G401.6 (cell line): ENCODE results near the gene LRP2.
"Not testable (repeated sequence)": the region's sequence is repeated elsewhere in the genome, so short reads cannot be mapped to it uniquely, and the experiment has no call there.

Source experiments
- FAIRE-seq: peaks from 2 replicates; lab custom pipeline; 2012; peaks lifted over from hg19 to GRCh38; lab: Jason Lieb, UNC

LRP2 gene

DNA sequence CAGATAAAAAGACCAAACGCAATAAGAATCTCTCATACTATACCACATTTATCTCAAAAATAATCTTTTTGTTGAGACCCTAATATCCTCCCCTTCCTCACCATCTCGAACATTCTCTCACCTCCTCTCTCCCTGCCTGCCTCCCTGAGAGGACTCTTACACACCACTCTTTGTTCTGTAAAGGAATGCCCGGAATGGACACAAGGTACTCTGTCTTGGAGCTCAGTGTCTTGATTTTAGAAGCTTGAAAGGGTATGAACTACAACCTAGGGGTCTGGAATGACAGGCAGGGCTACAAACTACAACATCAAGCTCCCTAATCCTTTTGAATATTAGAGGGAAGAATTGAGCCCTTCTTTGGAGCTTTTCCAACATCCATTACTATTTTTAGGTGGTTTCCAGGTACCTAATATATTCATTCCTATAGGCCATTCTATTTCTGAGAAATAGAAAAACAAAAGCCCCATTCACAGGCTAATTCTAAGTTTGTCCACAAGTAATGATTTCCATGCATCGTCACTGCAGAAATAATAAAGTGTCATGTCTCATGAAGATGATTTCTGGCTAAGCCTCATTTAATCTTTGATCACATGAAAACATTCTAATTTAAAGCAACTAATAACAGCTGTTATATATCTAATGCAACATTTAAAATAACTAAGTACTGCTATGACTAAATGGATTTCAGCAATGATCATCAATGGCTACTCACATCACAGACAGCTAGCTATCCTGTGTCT, 60.6 kb downstream of the LRP2 start:
- FAIRE-seq, result no peak

DNA sequence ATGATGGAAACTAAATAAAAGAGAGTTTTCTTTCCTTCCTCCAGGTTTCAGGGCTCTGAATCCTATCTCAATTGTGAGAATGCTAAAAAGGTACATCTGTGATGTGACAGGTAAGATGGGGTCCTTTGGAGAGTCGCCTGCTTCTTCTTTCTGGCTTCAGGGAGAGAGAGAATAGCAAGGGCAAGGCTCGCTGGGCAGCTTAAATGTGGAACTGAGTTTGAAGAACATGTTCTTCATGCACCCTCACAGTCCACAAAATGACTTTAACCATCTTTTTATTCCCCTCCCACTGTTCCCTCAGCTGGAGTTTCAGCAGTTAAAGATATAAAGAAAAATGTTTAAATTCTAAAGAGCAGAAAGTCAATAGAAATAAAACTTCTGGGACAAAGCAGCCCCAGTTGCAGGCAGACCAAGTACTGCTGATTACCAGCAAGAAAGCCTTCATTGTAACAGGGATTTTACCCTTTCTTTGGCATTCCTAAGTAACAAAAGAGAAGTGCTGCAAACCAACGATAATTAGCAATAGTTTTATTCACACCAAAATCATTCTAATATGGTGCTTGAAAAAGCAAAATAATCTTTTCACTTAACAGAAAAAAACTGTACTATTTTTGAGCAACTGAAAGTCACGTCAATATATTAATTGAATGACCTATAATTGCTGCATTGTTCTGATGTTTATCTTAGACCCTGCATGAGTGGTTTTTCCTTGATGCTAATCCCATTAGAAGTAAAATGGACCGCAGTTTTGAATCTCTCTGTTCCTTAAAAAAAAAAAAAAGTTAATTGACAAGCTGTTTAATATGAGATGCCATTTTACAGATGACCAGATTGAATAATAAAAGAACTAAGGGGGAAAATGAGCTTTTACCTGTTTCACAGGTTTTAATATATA, 61.5 kb downstream of the LRP2 start:
- FAIRE-seq, result no peak

DNA sequence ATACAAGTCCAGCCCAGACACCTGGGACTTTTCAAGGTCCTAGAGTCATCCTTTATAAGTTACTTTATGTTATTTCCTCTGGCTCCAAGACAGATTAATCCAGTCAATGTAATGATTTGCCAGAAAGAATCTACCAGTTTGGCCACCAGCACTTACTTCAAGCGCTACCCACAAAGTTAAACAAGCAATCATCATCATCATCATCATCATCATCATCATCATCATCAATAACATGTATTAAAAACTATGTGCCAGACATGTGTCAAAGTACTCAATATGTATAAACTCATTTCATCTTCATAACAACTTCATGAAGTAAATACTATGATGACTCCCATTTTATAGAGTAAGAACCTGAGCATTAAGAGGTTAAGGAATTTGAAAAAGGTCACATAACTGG, 64.3 kb downstream of the LRP2 start:
- FAIRE-seq, result no peak

DNA sequence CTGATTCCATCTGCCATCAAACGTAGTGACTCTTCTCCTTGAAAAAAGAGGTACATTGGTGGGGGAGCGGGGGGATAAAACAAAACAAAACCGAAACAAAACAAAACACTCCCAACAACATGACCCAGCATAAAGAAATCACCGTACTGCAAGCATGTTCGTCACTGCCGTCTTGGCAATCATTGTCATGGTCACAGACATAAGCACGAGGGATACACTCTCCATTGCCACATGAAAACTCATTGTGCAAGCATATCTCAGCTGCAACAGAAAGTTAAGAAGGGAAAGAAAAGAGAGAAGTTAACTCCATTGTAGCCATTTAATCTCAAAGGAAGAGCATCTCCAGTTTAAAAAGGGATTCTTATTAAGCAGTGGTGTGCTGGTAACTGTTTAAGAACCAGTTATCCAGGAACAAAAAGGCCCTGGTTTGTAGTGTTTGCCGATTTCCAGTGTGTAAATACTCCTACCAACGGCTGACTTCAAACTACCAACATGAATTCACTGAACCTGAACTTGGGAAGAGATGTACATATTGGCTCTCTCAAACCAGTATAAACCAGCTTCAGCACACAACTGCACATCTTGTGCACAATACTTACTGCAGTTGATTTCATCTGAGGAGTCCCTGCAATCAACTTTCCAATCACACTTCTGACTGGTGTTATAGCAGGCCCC, 68.2 kb downstream of the LRP2 start:
- no peak for FAIRE-seq

DNA sequence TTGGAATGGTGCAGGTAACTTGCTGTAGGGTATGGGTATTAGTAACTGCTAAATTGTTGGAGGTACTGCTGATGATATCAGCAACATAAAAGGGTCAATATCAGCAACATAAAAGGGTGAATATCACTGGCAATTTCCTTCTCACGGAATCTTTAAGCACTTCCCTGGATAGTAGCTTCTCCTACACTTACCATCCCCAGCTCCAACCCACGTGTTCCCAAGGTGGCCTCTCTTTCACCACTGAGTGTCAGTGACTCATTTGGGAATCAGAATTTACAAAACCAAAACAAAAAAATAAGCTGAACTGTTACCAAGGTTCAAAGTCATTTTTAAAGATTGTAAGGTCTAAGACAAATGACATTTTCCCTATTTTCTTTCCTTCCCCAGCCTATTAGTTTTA, 70.8 kb downstream of the LRP2 start:
- FAIRE-seq, result no peak

DNA sequence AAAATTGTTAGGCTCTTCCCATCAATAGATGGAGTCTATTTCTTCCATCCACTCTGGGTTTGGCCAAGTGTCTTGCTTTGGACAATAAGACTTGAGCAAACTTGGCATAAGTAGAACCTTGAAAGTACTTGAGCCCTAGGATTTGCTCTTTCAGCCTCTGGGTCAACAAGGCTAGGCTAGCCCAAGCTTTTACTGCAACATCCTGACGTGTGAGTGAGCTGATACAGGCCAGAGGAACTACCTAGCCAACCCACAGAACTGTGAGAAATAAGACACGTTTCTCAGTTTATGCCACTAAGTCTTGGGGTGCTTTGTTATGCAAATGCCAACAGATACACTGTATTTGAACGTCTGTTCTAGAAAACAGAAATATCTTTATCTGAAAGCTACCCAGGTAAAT, 71.9 kb downstream of the LRP2 start:
- no peak for FAIRE-seq

DNA sequence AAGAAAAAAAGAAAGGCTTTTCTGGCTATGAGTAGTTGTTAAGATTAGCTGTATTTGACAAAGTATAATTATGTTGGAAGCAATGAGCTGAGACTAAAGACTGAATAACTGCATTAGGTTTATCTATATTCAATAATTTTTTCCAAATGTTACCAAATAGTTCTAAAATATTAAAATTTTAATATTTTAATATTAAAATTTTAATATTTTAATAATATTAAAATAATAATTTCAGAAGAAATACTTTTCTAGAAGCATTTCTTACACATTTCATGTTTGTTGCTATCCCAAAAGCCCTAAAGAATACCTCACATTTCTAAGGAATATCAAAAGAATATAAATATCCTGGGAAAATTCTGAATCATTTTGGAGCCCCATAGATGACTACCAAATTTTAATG, 74.7 kb downstream of the LRP2 start:
- no peak for FAIRE-seq

DNA sequence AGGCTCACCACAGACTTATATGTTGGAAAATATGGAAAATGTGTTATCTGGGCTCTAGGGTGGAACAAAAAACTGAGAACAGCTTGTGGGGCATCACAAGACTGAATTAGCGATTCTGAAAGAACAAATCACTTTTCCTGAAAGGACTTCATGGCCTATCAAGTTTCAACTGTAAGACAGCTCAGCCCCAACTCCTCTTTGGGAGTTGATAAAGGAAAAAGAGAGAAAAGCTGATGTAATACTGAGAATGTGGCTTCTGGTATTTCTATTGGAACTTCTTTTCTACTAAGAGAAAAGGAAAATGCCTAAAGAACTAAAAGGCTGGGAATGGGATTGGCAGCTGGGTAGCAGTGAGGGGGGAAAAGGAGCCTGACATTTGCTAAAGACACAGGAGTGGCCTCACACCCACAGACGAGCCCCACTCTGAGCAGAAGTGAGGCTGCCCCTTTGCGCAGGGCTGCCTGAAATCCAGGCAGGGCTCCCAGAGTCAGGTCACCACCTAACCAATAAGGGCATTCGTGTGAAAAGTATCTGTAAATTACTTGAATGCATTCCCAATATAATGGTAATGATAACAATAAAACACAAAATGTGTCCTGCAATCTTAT, 75.6 kb downstream of the LRP2 start:
- no peak for FAIRE-seq

DNA sequence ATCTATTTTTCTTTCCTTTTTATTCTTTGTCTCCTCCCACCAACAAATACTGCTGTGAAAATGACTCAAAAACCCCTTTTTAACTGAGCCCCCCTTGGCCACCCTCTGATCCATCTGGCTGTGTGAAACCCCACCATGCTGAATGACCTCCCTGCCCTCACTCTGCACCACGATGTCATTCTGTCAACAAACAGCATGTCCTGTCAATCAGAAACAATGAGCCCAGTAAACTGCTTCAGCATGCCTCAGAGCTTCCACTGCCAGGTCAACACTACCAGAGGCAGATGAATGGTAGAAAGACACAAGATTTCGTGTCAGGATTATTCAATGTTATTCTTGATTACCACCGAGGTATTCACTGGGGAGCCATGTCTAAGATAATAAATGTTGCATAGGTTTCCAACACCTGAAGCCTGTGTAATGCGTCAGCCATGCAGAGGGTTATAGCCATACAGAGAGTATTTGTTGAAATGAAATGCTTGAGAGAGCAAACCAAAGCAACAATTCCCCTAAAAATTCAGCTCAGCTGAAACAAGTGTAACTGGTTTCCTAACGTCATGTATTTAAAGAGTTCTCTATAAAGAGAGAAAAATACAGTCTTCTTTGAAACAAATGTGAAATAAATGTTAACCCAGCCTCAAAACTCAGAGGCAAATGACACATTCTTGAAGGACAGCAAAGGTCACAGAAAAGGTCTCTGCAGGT, 76.7 kb downstream of the LRP2 start:
- no peak for FAIRE-seq

DNA sequence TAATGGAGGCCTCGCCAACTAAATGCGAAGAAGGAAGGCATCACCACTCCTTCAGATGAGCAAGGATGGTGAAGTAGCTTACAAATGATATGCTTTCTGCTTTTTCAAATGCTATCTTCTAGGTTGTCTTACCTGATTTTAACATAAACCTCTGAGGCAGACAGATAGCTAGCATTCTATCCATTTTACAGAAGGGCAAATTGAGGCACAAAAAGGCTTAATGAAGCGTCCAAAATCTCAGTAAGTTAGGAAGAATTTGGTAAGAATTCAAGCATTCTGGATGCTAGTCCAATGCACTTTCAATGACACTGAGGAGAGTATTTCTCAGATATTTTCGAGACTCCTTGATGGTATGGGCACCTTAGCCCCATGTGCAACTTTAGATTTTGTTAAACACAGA, 81.8 kb downstream of the LRP2 start:
- no peak for FAIRE-seq

DNA sequence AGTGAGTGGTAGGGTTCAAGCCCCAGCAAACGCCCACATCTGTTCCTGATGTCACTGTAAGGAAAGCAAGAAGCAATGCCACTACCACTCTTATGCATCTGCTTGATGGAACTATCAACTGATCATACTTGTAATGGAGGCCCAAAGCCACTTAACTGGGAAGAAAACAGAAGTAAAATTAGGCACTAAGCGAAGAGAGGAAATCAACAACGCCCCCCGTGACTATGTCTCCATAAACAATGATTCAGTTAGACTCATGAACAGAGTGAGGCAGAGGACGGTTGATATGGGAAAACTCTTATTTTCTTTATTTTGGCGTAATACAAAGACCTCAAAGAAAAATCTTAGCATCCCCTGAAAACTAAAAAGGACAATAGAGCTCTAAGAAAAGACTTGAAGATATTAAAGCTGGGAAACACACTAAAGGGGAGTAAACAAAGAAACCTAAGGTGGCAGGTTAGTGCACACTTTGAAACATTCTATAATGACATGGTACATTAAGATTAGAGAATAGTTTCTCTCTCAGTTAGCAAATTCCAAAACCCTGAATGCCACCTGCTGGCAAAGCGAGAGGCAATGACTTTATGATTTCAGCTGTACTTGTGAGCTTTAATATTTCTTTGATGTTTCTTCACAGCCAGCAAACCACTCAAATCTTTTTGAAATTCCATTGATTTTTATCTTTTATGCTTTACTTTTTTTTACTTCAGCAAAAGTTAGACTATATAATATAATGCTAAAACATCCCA, 86.5 kb downstream of the LRP2 start:
- no peak for FAIRE-seq

DNA sequence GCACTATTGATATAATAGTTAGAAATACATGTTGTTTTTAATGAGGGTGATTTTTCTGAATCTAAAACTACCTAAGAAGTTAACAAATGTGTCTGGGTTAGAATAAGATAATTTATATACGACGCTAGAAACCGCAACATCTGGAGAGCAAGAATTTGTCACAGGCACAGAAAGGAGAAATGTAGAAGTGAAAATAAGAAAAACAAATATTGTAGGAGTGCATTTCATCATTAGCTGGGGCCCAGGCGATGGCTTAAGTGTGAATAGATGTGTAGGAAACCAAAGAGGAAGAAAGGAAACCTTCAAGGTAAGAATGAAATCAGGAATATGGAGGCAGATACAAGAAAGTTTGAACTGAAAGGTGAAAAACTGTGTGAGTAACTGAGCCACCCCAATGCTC, 90.3 kb downstream of the LRP2 start:
- no peak for FAIRE-seq

DNA sequence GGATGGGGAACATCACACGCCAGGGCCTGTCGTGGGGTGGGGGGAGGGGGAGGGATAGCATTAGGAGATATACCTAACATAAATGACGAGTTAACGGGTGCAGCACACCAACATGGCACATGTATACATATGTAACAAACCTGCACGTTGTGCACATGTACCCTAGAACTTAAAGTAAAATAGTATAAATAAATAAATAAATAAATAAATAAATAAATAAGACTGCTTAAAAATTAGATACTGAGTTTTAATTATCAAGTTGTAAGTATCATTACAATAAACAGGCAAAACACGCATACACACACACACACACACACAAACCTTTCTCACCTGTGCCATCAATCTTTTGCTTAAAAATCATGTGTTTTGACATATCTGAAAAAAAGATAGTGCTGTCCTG, 91.8 kb downstream of the LRP2 start:
- FAIRE-seq, result not testable (repeated sequence)

DNA sequence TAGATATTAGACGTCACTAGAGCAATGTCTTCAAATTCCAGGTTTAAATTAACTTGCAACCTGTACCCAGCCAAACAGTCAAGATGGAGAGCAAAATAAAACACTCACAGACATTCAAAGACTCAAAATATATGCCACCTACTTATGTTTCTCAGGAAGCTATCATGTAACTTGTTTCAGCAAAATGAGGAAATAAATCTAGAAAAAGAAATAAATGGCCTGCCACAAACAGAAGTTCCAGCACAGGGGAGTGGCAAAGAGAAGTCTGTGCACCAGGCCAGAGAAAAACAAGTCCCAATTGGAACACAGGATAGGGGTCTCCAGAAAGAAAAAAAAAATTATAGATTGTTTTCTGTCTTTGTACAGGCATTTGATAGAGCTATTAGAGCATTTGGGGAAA, 96.7 kb downstream of the LRP2 start:
- FAIRE-seq, result no peak

DNA sequence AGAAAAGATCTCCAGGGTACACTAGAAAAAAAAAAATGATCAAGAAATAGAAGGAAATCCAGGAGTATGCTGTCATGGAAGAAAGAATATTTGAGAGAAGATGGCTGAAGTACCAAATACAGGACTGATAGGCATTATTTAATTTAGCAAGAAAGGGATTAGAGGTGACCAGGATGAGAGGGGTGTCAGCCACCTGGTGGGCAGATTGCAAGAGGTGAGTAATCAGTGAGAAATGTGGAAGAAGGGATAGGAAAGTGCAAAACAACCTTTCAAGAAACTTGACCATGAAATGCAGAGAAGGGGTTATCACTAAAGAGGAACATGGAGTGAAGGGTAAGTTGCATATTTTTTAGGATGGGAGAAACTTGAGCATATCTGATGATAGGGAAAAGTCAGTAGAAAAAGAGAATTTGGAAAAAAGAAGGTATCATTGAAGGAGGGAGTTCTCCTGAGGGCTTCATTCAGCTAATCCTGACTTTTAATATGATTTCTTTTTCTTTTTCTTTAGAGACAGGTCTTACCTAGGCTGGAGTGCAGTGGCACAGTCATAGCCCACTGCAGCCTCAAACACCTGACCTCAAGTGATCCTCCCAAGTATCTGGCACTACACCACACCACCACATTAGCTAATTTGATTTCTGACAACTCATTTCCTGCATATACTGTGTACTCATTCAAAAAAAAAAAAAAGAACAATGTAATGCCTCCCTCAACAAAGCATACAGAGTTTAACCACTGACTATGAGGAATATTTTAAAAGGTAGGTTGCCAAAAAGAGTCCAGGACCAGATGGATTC, 101.3 kb downstream of the LRP2 start:
- FAIRE-seq, result no peak

DNA sequence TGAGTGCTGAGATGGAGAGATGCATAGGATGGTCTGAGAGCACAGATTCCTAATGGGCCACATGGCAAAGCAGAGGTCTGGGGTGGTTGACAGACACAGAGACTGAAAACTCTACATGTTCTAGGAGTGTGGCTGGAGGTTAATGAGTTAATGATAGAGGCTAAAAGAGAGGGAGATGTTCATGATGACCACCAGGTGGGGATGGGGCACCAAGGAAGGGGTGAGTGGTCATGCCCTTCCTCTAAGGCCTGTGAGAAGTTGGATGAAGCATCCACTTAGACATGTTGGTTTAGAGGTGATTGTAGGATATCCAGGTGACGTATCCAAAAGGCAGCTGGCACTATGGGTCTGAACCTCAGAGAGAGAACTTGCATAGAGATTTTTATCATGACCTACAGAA, 102.1 kb downstream of the LRP2 start:
- no peak for FAIRE-seq

DNA sequence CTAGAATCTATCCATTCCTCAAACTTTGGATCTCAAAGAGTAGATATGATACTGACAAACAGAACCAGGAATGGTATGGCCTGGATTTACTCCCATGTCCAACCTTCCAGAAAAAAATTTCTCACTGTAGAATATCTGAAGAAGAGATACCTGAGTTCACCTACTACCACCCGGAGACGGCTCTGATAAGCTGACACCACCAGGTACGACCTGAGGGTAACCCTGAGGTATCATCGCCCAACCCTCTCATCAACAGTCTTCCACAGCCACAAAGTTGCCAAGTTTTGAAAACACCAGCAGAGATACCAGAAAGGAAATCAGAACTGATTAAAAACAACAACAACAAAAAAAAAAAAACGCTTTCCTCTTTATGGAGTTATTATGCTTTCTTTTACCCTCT, 102.9 kb downstream of the LRP2 start:
- no peak for FAIRE-seq

DNA sequence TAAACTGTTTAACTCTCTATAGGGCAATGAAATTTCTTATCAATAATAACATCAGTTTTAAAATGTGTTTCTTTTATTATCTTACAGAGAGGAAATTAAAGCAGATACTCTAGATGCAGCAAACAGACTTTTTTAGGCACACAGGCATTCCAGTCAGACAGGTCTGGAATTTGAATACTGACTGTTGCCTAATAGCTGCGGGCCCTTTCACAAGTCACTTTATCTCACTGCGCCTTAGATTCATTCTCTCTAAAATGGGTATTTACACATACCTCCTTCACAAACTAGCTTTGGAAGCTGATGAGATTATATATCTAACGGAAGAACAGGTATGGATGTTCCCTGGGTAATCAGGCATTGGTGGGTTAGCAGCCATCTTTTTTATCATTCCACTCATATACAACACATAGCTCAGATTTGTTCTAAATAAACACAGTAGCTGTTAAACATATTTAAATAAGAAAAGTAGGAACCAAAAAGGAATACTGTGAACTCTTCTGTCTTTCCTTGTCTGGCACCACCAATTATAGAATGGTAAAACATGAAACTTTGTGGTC, 104.2 kb downstream of the LRP2 start:
- no peak for FAIRE-seq

DNA sequence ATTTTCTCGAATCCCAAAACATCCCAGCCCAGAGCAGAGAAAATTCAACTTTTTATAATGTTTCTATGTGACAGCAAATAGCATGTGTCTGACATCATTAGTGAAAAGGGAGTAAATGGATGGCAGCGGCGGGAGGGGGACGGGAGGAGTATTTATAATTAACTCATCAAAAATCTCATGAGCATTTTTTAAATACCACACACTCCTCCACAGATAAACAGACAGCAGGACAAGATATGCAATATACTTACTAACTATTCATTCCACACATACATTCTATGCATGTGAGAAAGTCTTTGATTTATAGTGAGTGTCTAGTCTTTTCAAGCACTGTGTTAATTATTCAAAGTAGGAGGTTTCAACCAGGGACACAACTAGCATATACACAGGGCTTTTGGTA, 107.6 kb downstream of the LRP2 start:
- no peak for FAIRE-seq

DNA sequence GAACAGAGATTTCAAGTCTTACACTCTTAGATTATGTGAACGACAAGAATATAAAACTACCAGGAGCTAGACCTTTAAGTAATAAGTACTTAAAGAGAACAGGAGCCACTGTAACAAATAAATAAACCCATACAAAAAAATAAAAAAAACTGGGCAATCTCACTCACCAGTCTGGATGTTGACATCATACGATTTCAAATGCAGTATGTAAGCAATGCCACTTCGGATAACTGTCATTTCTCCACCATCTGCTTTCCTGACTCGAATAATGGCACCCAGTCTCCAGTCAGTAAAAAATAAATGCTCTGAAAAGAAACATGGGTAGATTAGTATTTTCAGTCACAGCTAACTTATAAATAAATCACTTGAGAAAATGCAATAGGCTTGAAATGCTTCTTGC, 115.1 kb downstream of the LRP2 start:
- no peak for FAIRE-seq
